ENCODE measurements around the gene MYH2.

The MYH2 gene

DNA sequence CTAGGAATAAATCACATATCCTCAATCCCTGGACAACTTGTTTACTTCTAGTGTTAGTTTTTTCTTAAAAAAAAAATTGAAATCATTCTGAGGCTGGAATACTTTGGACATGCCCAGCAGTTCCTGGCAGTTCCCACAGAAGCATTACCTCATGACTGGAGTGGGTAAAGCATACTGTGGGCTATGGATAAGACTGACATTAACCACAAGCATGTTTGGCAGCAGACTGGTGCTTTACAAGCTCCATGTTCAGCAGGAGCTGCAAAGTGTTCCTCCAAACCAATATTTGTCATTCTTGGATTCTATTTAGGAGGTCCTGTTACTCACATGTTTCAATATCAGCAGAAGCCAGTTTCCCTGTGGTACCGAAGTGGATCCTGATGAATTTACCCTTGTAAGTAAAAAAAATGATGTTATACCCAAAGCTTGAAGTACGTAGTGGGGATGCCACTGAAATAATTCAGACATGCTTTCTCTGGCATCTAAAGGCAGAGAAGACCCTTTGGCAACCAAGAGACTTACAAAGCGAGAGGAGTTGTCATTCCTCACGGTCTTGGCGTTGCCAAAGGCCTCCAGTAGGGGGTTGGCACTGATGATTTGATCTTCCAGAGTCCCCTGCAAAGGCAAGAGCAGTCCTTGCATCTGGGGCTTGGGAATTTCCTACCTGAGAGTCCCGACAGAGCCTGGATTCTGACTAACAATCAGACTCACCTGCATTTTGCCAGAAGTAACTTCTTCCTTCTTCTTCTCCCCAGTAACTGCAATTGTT, 36.0 kb downstream of the MYH2 start:
- DNase-seq = no peak

DNA sequence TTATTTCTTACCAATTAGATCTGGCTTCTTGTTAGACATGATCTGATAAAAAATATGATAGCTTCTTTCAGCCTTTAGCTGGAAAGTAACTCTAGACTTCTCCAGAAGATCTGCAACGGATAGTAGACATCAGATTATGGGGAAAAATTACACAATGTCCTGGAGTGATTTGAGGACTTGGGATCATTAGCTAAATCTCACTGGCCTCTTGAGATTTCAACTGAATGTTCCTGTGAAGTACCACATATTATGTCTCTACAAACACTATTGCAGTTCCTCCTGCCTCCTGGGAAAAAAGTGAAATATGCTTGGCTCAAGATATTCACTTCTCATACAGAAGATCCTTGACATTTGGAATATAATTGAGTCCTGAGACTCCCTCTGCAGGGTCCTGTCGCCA, 36.6 kb downstream of the MYH2 start:
- DNase-seq = no peak

DNA sequence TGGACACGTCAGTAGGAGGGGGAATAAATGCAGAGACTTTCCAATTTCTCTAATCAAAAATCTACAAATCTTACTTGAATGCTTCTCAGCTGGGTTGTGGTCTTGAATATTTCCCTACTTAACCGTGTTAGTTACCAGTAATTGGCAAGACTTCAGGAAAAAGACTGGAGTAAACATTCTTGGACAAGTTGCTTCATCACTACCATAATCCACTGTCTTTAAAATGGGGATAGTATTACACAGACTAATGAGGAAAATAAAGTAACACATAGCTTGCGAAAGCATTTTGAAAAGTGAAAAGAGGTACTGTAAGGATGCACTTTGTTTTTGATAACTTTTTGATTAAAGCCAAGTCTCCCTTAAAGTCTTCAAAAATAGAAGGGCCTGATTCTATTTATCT, 49.5 kb downstream of the MYH2 start:
- DNase-seq = no peak

DNA sequence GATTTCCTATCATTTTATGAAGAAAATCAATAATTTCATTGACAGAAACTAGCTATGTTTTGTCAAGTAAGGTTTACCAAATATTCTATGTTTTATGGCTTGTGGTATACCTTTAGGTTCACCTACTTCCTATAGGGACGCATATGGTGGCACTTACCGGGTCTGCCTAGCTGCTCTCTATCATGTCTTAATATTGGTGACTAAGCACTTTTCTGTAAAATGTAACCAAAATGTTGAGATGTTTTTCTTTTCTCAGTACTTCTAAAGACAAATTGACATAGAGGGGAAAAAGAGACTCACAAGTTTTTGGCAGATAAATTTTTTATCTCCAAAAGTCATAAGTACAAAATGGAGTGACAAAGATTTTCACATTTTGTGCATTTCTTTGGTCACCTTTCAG, 57.5 kb downstream of the MYH2 start:
- DNase-seq = no peak

DNA sequence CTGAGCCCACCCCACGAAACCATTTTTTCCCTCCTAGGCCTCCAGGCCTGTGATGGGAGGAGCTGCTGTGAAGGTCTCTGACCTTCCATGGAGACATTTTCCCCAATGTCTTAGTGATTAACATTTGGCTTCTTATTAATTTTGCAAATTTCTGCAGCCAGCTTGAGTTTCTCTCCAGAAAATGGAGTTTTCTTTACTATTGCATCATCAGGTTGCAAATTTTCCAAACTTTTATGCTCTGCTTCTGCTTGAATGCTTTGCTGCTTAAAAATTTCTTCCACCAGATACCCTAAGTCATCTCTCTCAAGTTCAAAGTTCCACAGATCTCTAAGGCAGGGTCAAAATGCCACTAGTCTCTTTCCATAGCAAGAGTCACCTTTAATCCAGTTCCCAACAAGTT, 67.2 kb downstream of the MYH2 start:
- no peak for DNase-seq

DNA sequence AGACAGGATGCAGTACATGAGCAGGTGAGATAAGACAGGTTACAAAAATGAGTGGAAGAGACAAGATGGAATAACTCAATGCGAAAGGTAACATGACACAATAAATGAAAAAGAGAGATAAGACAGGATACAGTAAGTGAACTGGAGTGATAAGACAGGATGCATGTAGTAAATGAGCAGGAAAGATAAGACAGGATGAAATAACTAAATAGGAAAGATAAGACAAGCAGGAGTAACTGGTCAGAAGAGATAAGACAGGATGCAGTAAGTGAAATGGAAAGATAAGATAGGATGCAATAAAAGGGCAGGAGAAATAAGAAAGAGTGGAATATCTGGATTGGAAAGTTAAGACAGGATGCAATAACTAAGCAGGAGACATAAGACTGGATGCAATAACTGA, 71.8 kb downstream of the MYH2 start:
- DNase-seq = no peak

DNA sequence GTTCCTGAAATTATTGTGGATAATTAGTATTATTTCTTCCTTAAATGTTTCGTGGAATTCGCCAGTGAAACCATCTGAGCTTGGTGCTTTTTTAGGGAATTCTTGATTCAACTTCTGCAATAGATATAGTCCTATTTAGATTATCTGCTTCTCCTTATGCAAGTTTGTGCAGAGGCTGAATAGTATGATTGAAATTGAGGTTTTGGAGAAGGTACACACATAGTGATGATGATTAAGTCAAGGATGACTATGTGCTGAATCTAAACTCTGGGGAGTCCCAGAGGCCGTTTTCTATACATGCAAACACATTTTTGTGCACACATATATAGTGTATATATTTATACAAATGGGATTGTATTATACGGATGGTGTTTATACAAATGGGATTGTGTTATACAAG, 74.9 kb downstream of the MYH2 start:
- no peak for DNase-seq

DNA sequence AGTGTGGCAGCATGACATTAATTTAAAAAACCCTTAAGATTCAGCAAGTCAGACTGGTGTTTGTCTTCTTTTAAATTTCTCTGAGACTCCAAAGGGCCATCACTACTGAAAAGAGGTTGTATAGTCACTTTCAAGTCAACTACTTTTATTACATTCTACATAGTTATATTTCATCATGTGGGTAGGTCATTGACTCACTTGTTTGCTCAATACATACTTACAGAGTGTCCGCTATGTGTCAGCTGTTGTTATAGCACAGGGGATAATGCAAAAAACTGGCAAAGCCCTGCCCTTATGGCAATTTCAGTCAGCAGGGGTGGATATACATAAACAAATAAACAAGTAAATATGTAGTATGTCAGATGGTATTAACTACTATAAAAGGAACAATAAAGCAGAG, 77.6 kb downstream of the MYH2 start:
- no peak for DNase-seq
